HG02623 (cell line): ENCODE results near the gene ADAMTS19.
"Not testable (repeated sequence)": the region's sequence is repeated elsewhere in the genome, so short reads cannot be mapped to it uniquely, and the experiment has no call there.

ENCODE experiments used
- ATAC-seq: cut with Tn5 transposase; IDR thresholded peaks from one replicate; pipeline ENCODE4 v1.9.1; 2021; ENCODE audit warnings: moderate library complexity; ENCODE audit not compliant: unreplicated experiment

The ADAMTS19 gene

DNA sequence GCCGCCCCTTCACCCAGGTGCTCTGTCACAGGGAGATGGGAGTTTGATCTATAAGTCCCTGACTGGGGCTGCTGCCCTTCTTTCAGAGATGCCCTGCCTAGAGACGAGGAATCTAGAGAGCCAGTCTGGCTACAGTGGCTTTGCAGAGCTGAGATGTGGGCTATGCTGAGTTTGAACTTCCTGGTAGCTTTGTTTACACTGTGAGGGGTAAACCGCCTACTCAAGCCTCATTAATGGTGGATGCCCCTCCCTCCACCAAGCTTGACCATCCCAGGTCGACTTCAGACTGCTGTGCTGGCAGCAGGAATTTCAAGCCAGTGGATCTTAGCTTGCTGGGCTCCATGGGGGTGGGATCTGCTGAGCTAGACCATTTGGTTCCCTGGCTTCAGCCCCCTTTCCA is 124.4 kb downstream of the ADAMTS19 start:
- ATAC-seq: not testable (repeated sequence)

GRCh38 chr5:129591508-129592160 is 131.5 kb downstream of the ADAMTS19 start:
- ATAC-seq: no peak

GRCh38 chr5:129593525-129593924 is 133.4 kb downstream of the ADAMTS19 start:
- no peak for ATAC-seq

- no peak for ATAC-seq
Measured at GRCh38 chr5:129601576-129601975, 141.5 kb downstream of the ADAMTS19 start.

- no peak for ATAC-seq
Measured at GRCh38 chr5:129608350-129608749, 148.3 kb downstream of the ADAMTS19 start.

DNA sequence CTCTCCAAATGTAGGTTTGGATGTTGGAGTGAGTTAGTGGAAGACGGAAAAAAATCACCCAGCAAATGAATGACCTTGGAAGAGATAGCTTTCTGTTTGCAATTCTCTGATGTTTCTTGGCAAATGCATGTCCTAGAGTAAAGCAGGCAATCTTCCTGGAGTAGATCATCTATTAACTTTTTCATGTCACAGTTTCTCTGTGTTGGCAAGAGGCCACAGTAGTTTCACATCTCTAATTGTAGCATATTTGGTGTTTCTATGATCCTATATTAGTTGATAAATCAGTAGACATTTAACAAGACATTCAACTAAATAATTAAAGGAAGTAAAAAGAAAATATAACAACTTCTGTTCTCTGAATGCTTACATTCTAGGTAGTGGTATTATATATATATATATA is 149.6 kb downstream of the ADAMTS19 start:
- no peak for ATAC-seq

- ATAC-seq: no peak
Measured at GRCh38 chr5:129616517-129616916, 156.4 kb downstream of the ADAMTS19 start.

DNA sequence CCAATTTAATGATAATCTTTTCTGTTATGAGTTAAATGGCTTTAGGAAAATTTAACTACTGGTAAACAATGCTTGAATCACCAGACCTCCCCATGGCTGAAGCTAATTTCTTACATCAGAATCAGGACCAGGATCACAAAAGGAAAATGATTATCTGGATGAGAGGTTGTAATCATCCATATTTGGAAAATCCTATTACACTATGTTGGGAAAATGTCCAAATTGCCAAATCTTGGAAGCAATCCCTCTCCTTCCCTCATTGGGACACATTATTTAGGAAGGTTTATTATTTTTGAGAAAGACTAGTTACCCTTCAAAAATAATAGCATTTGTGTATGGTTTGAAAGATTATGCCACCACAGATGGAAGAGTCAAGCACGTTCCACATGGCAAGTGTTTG is 157.1 kb downstream of the ADAMTS19 start:
- no peak for ATAC-seq

DNA sequence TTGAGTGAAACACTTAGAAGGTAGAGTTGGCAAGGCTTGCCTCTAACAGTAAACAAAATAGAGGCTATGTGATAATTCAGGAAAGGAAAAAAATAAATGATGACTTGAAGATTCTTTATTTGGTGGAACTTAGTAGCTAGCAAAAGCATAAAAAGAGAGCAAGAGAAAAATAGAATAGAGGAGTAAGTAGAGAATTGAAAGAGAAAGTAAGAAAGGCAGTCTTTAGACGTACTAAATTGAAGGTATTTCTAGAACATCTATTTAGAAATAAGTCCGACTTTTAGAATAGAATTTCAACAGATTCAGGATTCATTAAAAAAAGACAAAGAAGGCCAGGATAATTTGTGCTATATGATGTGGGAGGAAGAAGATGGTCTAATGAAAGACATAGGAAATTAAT is 159.7 kb downstream of the ADAMTS19 start:
- ATAC-seq: no peak

- ATAC-seq: no peak
Measured at GRCh38 chr5:129622531-129622930, 162.4 kb downstream of the ADAMTS19 start.

GRCh38 chr5:129629575-129629974 is 169.5 kb downstream of the ADAMTS19 start:
- no peak for ATAC-seq

DNA sequence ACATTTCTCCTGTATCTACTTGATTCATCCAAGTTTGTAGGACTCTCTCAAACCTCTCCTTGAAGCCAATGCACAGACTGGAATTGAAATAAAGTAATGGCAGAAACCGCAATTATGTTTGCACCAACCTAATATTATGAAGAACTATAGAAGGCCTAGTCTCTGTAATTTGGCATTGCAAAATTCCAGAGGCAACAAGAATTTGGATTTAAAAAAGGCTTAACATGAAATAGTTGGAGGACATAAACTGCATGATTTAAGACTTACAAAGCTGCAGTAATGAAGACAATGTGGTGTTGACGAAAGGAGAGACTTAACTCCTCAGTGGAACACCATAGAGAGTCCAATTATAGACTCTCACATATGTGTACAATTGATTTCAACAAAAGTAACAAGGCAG is 170.0 kb downstream of the ADAMTS19 start:
- ATAC-seq: no peak

DNA sequence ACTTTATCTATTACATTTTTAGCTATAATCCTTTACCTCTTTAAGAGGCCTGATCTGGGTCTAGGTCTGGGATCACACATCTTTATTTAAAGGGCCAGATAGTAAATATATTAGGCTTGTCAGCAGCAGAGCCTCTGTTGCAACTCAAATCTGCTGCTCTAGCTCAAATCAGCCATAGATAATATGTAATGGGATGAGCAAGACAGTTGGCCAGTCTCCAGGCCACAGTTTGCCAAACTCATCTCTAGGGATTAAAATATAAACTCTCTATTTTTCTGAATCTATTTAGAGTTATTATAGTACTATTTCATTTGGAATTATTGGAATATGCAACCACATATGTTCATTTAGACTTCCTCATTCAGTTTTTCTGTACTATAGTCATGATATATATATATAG is 171.9 kb downstream of the ADAMTS19 start:
- ATAC-seq: no peak

DNA sequence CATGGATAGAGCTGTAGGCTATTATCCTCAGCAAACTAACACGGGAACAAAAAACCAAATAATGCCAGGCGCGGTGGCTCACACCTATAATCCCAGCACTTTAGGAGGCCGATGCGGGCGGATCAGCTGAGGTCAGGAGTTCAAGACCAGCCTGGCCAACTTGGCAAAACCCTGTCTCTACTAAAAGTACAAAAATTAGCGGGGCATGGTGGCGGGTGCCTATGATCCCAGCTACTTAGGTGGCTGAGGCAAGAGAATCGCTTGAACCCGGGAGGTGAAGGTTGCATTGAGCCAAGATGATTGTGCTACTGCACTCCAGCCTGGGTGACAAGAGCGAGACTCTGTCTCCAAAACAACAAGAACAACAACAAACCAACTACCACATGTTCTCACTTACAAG is 177.4 kb downstream of the ADAMTS19 start:
- not testable (repeated sequence) for ATAC-seq

GRCh38 chr5:129639331-129639730 is 179.2 kb downstream of the ADAMTS19 start:
- ATAC-seq: no peak

- ATAC-seq: no peak
Measured at GRCh38 chr5:129652349-129653056, 192.4 kb downstream of the ADAMTS19 start.

DNA sequence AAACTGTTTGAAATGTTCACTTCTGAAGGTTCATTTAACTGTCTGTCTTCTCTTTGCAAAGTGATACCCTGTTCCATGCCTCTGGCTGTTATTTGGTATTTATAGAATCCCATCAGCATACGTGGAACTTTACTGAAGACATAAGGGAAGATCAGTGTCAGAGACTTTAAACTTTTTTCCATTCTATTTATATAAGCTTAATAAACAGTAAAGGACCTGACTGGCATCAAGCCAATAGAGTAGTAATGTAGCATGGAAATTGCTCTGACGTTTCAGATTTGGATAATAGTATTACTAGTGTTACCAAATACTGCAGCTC is 192.9 kb downstream of the ADAMTS19 start:
- no peak for ATAC-seq

- no peak for ATAC-seq
Measured at GRCh38 chr5:129653442-129653841, 193.3 kb downstream of the ADAMTS19 start.

DNA sequence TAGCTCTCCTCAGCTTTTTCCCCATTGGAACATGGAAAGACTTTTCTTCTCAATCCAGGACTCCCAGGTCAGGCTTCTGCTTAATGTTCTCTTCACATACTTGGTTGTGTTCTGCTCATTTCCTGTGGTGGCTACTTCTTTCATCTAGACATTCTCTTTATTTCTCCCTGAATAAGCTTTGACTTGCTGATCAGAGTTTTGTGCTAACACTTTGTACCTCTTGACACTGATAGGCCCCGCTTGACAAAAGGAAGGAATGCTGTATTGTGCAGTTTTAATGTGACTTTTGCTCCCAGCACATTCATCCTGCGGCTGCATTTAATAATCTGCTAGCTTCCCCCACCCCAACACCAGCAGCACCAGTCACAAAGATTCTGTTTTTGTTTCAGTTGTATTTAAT is 196.9 kb downstream of the ADAMTS19 start:
- ATAC-seq: no peak

DNA sequence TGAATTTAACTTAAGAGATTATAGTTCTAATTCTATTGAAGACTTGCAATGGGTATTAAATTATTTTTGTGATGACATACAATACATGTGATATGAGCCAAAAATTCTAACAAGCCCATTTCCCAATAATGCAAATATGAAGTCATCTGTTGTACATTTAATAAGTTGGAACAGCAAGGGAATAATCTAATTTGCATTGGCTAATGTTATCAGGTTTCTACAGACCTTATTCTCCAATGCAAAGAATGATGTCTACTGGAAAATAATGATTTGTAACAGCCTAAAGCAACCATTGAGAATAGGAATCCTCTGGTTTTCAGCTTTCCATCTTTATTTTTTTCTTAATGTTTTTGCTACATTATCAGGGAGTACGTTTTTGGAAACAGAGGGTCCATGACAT is 198.7 kb downstream of the ADAMTS19 start:
- no peak for ATAC-seq

DNA sequence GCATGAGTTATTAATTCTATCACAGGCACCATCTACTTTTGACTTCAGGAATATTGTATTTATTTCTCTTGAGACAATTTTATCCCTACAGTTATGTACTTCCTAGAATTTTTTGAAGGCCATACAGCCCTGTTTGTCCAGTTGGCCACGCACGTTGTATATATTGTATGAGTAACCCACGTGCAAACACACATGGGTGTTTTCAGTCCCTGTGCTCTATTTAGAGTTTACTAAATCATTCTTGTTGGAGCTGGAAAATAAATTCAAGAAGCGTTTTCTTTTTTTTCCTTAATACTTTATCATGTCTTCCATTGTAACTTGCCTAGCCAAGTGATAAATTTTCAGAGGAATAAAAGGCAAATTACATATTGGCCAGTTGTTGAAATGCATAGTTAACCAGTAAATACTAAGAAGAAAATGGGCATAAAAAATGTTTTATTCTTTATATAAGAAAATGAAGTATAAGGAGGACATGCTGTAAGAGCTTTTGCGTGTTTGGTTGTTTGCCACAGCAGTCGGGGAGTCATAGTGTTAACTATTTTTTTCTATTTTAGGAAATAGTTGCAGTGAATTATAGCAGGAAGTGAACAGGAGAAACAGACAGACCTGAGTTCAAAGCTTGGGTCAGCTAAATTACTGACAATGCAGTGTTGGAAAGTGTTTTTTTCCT is 201.4 kb downstream of the ADAMTS19 start:
- no peak for ATAC-seq

GRCh38 chr5:129664336-129664937 is 204.3 kb downstream of the ADAMTS19 start:
- ATAC-seq: peak; percentile 83
